Transverse colon (tissue), 4 donors: Measurements from ENCODE around the gene SSBP2. TPM values are rescaled to one million over a fixed set of nuclear protein-coding genes. Genes with fewer than 3 reads are reported as not detected.
"Not testable (repeated sequence)": the region's sequence is repeated elsewhere in the genome, so short reads cannot be mapped to it uniquely, and the experiment has no call there.

Experiments
- DNase-seq: peaks from one replicate; pipeline ENCODE4 v3.0.0-alpha.2; 2019
- H3K27ac ChIP-seq, 4 donors: fragments of 200-600 bp; sonication (generic); 2 replicates each; pipeline ENCODE4 v1.5.1; 2016 to 2018; ENCODE audit warnings: inconsistent platforms in 4 of 4
- H3K27me3 ChIP-seq: fragments of 200-600 bp; sonication (generic); 2 replicates; pipeline ENCODE4 v1.5.1; 2017; ENCODE audit warnings: inconsistent platforms
- H3K36me3 ChIP-seq, 4 donors: fragments of 200-600 bp; sonication (generic); 2 replicates each; pipeline ENCODE4 v1.5.1; 2017 to 2019; ENCODE audit warnings: inconsistent platforms in 4 of 4
- H3K4me1 ChIP-seq, 4 donors: fragments of 200-600 bp; sonication (generic); 2 replicates each; pipeline ENCODE4 v1.5.1; 2017 to 2020; ENCODE audit warnings: inconsistent platforms in 4 of 4
- H3K4me3 ChIP-seq, 4 donors: fragments of 200-600 bp; sonication (generic); 1 replicate in 1 of 4; 2 replicates in 3 of 4; pipeline versions ENCODE4 v1.5.1 to v1.6.1; 2017 to 2019; ENCODE audit warnings: inconsistent platforms in 4 of 4
- H3K9me3 ChIP-seq, 2 donors: fragments of 200-600 bp; sonication (generic); 2 replicates each; pipeline ENCODE4 v1.5.1; 2017 to 2019; ENCODE audit warnings: inconsistent platforms in 2 of 2
- EP300 ChIP-seq: sonication (generic); formaldehyde crosslinking; IDR thresholded peaks from one replicate; pipeline ENCODE4 v1.6.1; 2017; ENCODE audit warnings: antibody characterized with exemption, low read depth
- POLR2A ChIP-seq: fragments of 450-650 bp; IDR thresholded peaks from one replicate; pipeline ENCODE4 v1.6.1; 2016; ENCODE audit warnings: antibody characterized with exemption, mild to moderate bottlenecking, moderate library complexity
- POLR2AphosphoS5 ChIP-seq, 3 donors: sonication (generic); formaldehyde crosslinking; IDR thresholded peaks; one replicate each; pipeline ENCODE4 v1.6.1; 2016; ENCODE audit warnings: antibody characterized with exemption in 3 of 3
- WGBS, 2 donors: methylation state at CpG; one replicate each; pipeline ENCODE4 v1.1.5; 2018; ENCODE audit warnings: low coverage in 1 of 2; 5-methylcytosine and 5-hydroxymethylcytosine counted together
- in situ Hi-C, 4 donors: fragments of 200-750 bp; cut with MboI; loops; one replicate each; pipeline versions ENCODE4 v1.15.0 to v1.15.1; 2017; ENCODE audit warnings: low sequenced_read_pairs in 3 of 4, low pct_ligation_motif_present in 1 of 4, low pct_unique_long_range_greater_than_20kb in 1 of 4
- intact Hi-C: fragments of 100-400 bp; cut with DNase I; formaldehyde crosslinking; loops from one replicate; pipeline ENCODE4 v1.15.1; 2023; ENCODE audit warnings: low total_unique reads
- total RNA-seq, 4 donors: library from RNA; depleted of rRNA; stranded (reverse); fragments of >200 nt; gene quantifications; one replicate each; pipeline ENCODE4 v1.1.0, GENCODE V29; 2016
- TF ChIP-seq, protein P1 (sequence below), 5 experiments: fragments of 200-600 bp in 3 of 5; fragments of 450-650 bp in 2 of 5; sonication (generic) in 3 of 5; IDR thresholded peaks; 1 replicate in 2 of 5; 2 replicates in 3 of 5; pipeline ENCODE4 v1.5.1; 2016 to 2017; ENCODE audit warnings: antibody characterized with exemption in 5 of 5, inconsistent platforms in 3 of 5, mild to moderate bottlenecking in 2 of 5, moderate library complexity in 1 of 5

The SSBP2 gene
- total RNA-seq, 4 donors from 2014 or later: 22.8 to 50.4 (median 34.4) TPM

DNA sequence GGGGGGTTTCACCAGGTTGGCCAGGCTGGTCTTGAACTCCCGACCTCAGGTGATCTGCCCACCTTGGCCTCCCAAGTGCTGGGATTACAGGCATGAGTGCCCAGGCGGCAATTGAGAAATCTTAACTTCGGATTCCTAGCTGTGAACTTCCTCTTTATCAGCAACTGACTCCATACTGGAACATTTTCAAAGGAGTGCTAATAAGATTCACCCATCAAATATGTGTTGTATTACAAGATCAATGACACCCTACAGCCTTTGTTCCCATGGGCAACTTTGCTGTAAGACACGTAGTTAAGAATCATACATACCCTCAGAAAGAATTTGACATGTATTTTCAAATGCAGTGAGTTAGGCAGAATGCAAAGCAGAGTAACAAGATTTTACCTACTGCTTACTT lies 333.8 kb downstream of the SSBP2 start:
- Histone ChIP-seq H3K27me3 (no peaks in the 10 kb centered on the region), H3K9me3 (no peaks in the 10 kb centered on the region), H3K36me3 (peaks cover 0 to 4% (median 0%) of the 10 kb centered on the region in 4 donors), H3K4me3 (no peak overlapping the region), H3K4me1 (peaks cover 0 to 6% (median 0%) of the 10 kb centered on the region in 4 donors), H3K27ac (no peak overlapping the region)
- TF ChIP-seq EP300: no peak
- TF ChIP-seq, protein P1, sequence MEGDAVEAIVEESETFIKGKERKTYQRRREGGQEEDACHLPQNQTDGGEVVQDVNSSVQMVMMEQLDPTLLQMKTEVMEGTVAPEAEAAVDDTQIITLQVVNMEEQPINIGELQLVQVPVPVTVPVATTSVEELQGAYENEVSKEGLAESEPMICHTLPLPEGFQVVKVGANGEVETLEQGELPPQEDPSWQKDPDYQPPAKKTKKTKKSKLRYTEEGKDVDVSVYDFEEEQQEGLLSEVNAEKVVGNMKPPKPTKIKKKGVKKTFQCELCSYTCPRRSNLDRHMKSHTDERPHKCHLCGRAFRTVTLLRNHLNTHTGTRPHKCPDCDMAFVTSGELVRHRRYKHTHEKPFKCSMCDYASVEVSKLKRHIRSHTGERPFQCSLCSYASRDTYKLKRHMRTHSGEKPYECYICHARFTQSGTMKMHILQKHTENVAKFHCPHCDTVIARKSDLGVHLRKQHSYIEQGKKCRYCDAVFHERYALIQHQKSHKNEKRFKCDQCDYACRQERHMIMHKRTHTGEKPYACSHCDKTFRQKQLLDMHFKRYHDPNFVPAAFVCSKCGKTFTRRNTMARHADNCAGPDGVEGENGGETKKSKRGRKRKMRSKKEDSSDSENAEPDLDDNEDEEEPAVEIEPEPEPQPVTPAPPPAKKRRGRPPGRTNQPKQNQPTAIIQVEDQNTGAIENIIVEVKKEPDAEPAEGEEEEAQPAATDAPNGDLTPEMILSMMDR (IDR thresholded peaks at IDR 0.05): no peak
- TF ChIP-seq POLR2A: no peak
- no peak for TF ChIP-seq POLR2AphosphoS5 (IDR thresholded peaks at IDR 0.05)
- in situ Hi-C loops (no loop called here), intact Hi-C loops (no loop called here)
- 84 to 92% methylated on average over 2 to 4 of the region's 4 CpGs for WGBS, 2 donors
- no peak for DNase-seq

DNA sequence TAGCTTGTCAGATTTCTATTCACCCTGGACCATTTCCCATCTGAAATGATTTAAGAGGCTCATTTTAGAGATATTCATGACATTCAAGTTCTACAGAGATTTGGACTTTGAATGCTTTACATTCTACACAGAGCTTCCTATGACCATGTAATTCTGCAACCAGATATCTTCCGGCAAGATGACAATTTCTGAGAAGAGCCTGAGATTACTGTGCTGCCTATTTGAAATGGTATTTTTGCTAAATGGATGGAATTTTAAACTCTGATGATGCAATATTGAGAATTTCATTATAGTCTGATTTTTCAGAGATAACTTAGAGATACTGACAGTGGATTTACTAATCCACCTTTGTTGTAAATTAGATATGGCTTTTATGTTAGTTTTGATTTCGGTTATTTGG lies 341.0 kb downstream of the SSBP2 start:
- TF ChIP-seq POLR2A (no peak), EP300 (no peak), POLR2AphosphoS5 (IDR thresholded peaks at IDR 0.05) (no peak)
- TF ChIP-seq, protein P1 (IDR thresholded peaks at IDR 0.05): no peak
- H3K27me3 ChIP-seq: no peaks in the 10 kb centered on the region
- no peaks in the 10 kb centered on the region for H3K9me3 ChIP-seq
- no peak overlapping the region for H3K27ac ChIP-seq
- in situ Hi-C loops: no loop called here
- H3K4me3 ChIP-seq: no peak overlapping the region
- no peaks in the 10 kb centered on the region for H3K36me3 ChIP-seq
- WGBS, 2 donors: 92 to 100% methylated on average over 2 of the region's 2 CpGs
- no peak for DNase-seq
- intact Hi-C loops: no loop called here
- no peaks in the 10 kb centered on the region for H3K4me1 ChIP-seq

GRCh38 chr5:81409361-81409760 lies 341.5 kb downstream of the SSBP2 start:
- in situ Hi-C loops: no loop called here
- H3K27ac ChIP-seq: no peak overlapping the region
- no peak overlapping the region for H3K4me3 ChIP-seq
- H3K36me3 ChIP-seq: no peaks in the 10 kb centered on the region
- TF ChIP-seq, protein P1 (IDR thresholded peaks at IDR 0.05): no peak
- no peak for TF ChIP-seq EP300
- TF ChIP-seq POLR2A: no peak
- TF ChIP-seq POLR2AphosphoS5 (IDR thresholded peaks at IDR 0.05): no peak
- no peaks in the 10 kb centered on the region for H3K4me1 ChIP-seq
- no peaks in the 10 kb centered on the region for H3K27me3 ChIP-seq
- 97 to 100% methylated on average over 1 to 2 of the region's 2 CpGs for WGBS, 2 donors
- no peaks in the 10 kb centered on the region for H3K9me3 ChIP-seq
- intact Hi-C loops: no loop called here
- no peak for DNase-seq

GRCh38 chr5:81408496-81408895 lies 342.4 kb downstream of the SSBP2 start:
- Histone ChIP-seq H3K36me3 (no peaks in the 10 kb centered on the region), H3K4me1 (no peaks in the 10 kb centered on the region), H3K27ac (no peak overlapping the region), H3K9me3 (no peaks in the 10 kb centered on the region), H3K4me3 (no peak overlapping the region), H3K27me3 (no peaks in the 10 kb centered on the region)
- TF ChIP-seq, protein P1 (IDR thresholded peaks at IDR 0.05): no peak
- TF ChIP-seq EP300: no peak
- intact Hi-C loops (no loop called here), in situ Hi-C loops (no loop called here)
- 70 to 84% methylated on average over 1 of the region's 1 CpG for WGBS, 2 donors
- no peak for DNase-seq

DNA sequence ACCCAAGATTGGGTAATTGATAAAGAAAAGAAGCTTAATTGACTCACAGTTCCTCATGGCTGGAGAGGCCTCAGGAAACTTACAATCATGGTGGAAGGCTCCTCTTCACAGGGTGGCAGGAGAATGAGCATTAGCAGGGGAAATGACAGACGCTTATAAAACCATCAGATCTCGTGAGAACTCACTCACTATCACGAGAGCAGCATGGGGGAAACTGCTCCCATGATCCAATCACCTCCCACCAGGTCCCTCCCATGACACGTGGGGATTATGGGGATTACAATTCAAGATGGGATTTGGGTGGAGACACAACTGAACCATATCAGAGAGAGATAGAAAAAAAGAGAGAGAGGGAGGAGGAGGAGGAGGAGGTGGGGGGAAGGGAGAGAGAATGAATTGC lies 343.1 kb downstream of the SSBP2 start:
- H3K9me3 ChIP-seq, H3K36me3 ChIP-seq, H3K4me1 ChIP-seq, H3K27ac ChIP-seq, in situ Hi-C loops, DNase-seq, H3K27me3 ChIP-seq, H3K4me3 ChIP-seq, intact Hi-C loops: not testable (repeated sequence)
- 68 to 90% methylated on average over 3 to 4 of the region's 4 CpGs for WGBS, 2 donors
